ENCODE results near the gene OSBPL2. TPM values are rescaled to one million over a fixed set of nuclear protein-coding genes. Genes with fewer than 3 reads are reported as not detected.

OSBPL2 gene
- polyA plus RNA-seq, 1 donor (not counting 4 experiments of a cell fraction or from before 2014, with no cell fraction given), result 15.9 TPM

- Histone ChIP-seq H3K9me3 (ENCODE audit: control insufficient read depth, low read depth, low read length) (no peaks in the 10 kb centered on the region), H4K20me1 (ENCODE audit: control insufficient read depth, extremely low read depth, insufficient read depth, low read length) (peaks cover 4% of the 10 kb centered on the region), H3K27ac (ENCODE audit: control insufficient read depth, insufficient read depth, low read length) (no peak overlapping the region), H3K4me3 (ENCODE audit: control insufficient read depth in 2 of 3, extremely low read depth in 1 of 3, insufficient read depth in 2 of 3, low read depth in 1 of 3, low read length in 3 of 3) (no peak overlapping the region), H3K79me2 (ENCODE audit: control insufficient read depth, insufficient read depth, low read length) (no peaks in the 10 kb centered on the region), H3K9ac (ENCODE audit: control insufficient read depth, extremely low read depth, insufficient read depth, low read length) (no peak overlapping the region), H3K9me1 (ENCODE audit: control insufficient read depth, extremely low read depth, insufficient read depth, low read length) (no peaks in the 10 kb centered on the region), H3K4me2 (ENCODE audit: control insufficient read depth, extremely low read depth, insufficient read depth, low read depth, low read length) (no peak overlapping the region), H2AFZ (ENCODE audit: control insufficient read depth, low read length) (no peak overlapping the region), H3K36me3 (ENCODE audit: control insufficient read depth in 2 of 2, extremely low read depth in 1 of 2, insufficient read depth in 2 of 2, low read length in 2 of 2) (peaks cover 16 to 20% of the 10 kb centered on the region in 2 experiments), H3K4me1 (ENCODE audit: control insufficient read depth, extremely low read depth, insufficient read depth, low read length) (no peaks in the 10 kb centered on the region), H3K27me3 (ENCODE audit: control insufficient read depth, extremely low read depth, insufficient read depth, low read length) (no peaks in the 10 kb centered on the region)
- TF ChIP-seq EZH2 (IDR thresholded peaks at IDR 0.05; ENCODE audit: low read length) (no peak), CTCF (optimal IDR thresholded peaks at IDR 0.05 in 1 of 3, IDR thresholded peaks at IDR 0.05 in 1 of 3, conservative IDR thresholded peaks at IDR 0.05 in 1 of 3; ENCODE audit: extremely low read depth in 1 of 3, insufficient read depth in 2 of 3, low read length in 3 of 3) (no peak)
- FAIRE-seq (no peak), DNase-seq (ENCODE audit: low read depth, low spot score) (no peak)
- dilution Hi-C loops (cut with MboI; ENCODE audit: extremely low pct_ligation_motif_present, low sequenced_read_pairs), result no loop called here
Observed at GRCh38 chr20:62288535-62289105, 50.3 kb downstream of the OSBPL2 start.

GRCh38 chr20:62289131-62289530, 50.8 kb downstream of the OSBPL2 start:
- FAIRE-seq (no peak), DNase-seq (ENCODE audit: low read depth, low spot score) (no peak)
- Histone ChIP-seq H3K36me3 (ENCODE audit: control insufficient read depth in 2 of 2, extremely low read depth in 1 of 2, insufficient read depth in 2 of 2, low read length in 2 of 2) (peaks cover 16 to 22% of the 10 kb centered on the region in 2 experiments), H3K4me2 (ENCODE audit: control insufficient read depth, extremely low read depth, insufficient read depth, low read depth, low read length) (no peak overlapping the region), H4K20me1 (ENCODE audit: control insufficient read depth, extremely low read depth, insufficient read depth, low read length) (peaks cover 4% of the 10 kb centered on the region), H3K27ac (ENCODE audit: control insufficient read depth, insufficient read depth, low read length) (no peak overlapping the region), H3K9me3 (ENCODE audit: control insufficient read depth, low read depth, low read length) (no peaks in the 10 kb centered on the region), H3K9ac (ENCODE audit: control insufficient read depth, extremely low read depth, insufficient read depth, low read length) (no peak overlapping the region), H3K9me1 (ENCODE audit: control insufficient read depth, extremely low read depth, insufficient read depth, low read length) (no peaks in the 10 kb centered on the region), H3K27me3 (ENCODE audit: control insufficient read depth, extremely low read depth, insufficient read depth, low read length) (no peaks in the 10 kb centered on the region), H3K79me2 (ENCODE audit: control insufficient read depth, insufficient read depth, low read length) (no peaks in the 10 kb centered on the region), H3K4me3 (ENCODE audit: control insufficient read depth in 2 of 3, extremely low read depth in 1 of 3, insufficient read depth in 2 of 3, low read depth in 1 of 3, low read length in 3 of 3) (no peak overlapping the region), H2AFZ (ENCODE audit: control insufficient read depth, low read length) (no peak overlapping the region), H3K4me1 (ENCODE audit: control insufficient read depth, extremely low read depth, insufficient read depth, low read length) (no peaks in the 10 kb centered on the region)
- no peak for TF ChIP-seq EZH2 (IDR thresholded peaks at IDR 0.05; ENCODE audit: low read length)
- TF ChIP-seq CTCF (optimal IDR thresholded peaks at IDR 0.05 in 1 of 3, IDR thresholded peaks at IDR 0.05 in 1 of 3, conservative IDR thresholded peaks at IDR 0.05 in 1 of 3; ENCODE audit: extremely low read depth in 1 of 3, insufficient read depth in 2 of 3, low read length in 3 of 3), result no peak
- dilution Hi-C loops (cut with MboI; ENCODE audit: extremely low pct_ligation_motif_present, low sequenced_read_pairs), result no loop called here

All from keratinocyte (primary cell).